ENCODE measurements around the gene LRRC26. TPM values are rescaled to one million over a fixed set of nuclear protein-coding genes. Genes with fewer than 3 reads are reported as not detected.

Gene LRRC26, protein sequence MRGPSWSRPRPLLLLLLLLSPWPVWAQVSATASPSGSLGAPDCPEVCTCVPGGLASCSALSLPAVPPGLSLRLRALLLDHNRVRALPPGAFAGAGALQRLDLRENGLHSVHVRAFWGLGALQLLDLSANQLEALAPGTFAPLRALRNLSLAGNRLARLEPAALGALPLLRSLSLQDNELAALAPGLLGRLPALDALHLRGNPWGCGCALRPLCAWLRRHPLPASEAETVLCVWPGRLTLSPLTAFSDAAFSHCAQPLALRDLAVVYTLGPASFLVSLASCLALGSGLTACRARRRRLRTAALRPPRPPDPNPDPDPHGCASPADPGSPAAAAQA
- 0.21 TPM for total RNA-seq

DNA sequence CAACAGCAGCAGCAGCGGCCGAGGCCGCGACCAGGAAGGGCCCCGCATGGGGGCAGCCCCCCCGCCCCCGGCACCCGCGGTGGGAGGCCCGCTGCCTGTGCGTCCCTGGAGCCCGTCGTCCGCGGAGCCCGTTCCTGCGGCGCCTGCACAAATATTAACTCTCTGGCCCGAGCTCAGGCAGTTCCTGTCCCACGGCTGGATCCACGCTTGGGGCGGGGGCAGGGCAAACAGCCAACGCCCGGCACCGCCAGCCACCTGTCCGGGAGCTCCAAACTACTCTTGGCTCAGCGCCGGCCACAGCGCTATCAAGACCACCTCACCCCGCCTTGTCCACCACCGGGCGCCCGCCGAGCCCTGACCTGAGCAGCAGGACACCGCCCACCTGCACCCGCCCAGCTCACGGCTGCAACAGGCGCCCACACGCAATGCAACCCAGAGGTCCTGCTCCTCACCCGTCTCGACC, at the start of gene LRRC26:
Gene LRRC26 (minus strand): TSS at position 156 of the 463 bp plus-strand sequence. CDS start 108 bp downstream, at position 48.
- Histone ChIP-seq H3K9me3 (ENCODE audit: low read depth, low read length) (no peaks in the 10 kb centered on the region), H3K4me1 (ENCODE audit: insufficient read depth, low read length) (peaks cover 7% of the 10 kb centered on the region), H3K27me3 (ENCODE audit: insufficient read depth, low read length) (peaks cover 26% of the 10 kb centered on the region), H3K4me3 (ENCODE audit: low read length) (no peak within 1 kb of the TSS)

DNA sequence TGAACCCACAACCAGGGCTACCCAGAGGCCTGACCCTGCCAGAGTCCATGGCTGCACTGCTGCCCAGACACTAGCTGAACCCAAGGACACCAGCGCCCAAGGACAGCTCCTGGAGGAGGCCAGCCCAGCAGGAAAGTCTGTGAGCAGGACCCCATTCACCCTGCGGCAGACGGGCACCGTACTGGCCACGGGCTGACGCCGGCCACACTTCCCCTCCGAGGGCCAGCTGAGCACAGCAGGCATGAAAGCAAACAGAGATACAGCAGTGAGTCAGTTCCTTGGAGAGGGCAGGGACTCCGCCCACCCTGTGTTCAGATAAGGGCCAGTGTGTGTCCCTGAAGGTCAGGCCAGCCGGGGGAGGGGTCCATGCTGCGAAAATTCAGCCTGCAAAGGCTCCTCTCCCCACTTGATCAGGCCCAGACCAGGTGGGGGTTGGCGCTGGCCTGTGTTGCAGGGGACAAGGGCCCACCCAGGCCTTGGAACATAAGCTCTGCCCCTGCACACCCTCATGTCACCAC, 49.0 kb upstream of the LRRC26 start:
- H3K4me3 ChIP-seq (ENCODE audit: low read length): no peak overlapping the region
- H3K4me1 ChIP-seq (ENCODE audit: insufficient read depth, low read length): peaks cover 10% of the 10 kb centered on the region
- no peaks in the 10 kb centered on the region for H3K27me3 ChIP-seq (ENCODE audit: insufficient read depth, low read length)
- no peaks in the 10 kb centered on the region for H3K9me3 ChIP-seq (ENCODE audit: low read depth, low read length)

DNA sequence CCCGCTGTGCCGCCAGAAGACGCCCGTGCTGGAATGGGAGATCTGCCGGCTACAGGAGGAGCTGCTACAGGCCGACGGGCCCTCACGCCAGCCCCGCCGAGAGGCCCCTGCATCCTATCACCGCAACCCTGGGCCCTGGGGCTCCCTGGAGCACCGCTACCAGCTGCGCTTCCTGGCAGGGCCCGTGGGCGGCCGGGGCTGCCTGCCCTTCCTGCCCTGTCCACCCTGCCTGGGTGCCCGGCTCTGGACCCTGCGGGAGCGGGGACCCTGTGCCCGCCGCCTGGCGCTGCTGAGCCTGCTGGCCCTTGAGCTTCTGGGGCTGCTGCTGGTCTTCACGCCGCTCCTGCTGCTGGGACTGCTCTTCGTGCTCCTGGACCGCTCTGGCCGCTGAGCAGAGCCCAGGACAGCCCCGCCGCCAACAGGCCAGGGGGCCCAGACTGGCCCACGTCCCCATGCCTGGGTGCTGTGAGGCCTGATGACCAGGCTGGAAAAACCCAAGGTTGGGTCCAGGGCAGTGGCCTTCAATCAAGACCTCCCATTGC, 48.4 kb upstream of the LRRC26 start:
- H3K27me3 ChIP-seq (ENCODE audit: insufficient read depth, low read length): no peaks in the 10 kb centered on the region
- no peak overlapping the region for H3K4me3 ChIP-seq (ENCODE audit: low read length)
- no peaks in the 10 kb centered on the region for H3K9me3 ChIP-seq (ENCODE audit: low read depth, low read length)

DNA sequence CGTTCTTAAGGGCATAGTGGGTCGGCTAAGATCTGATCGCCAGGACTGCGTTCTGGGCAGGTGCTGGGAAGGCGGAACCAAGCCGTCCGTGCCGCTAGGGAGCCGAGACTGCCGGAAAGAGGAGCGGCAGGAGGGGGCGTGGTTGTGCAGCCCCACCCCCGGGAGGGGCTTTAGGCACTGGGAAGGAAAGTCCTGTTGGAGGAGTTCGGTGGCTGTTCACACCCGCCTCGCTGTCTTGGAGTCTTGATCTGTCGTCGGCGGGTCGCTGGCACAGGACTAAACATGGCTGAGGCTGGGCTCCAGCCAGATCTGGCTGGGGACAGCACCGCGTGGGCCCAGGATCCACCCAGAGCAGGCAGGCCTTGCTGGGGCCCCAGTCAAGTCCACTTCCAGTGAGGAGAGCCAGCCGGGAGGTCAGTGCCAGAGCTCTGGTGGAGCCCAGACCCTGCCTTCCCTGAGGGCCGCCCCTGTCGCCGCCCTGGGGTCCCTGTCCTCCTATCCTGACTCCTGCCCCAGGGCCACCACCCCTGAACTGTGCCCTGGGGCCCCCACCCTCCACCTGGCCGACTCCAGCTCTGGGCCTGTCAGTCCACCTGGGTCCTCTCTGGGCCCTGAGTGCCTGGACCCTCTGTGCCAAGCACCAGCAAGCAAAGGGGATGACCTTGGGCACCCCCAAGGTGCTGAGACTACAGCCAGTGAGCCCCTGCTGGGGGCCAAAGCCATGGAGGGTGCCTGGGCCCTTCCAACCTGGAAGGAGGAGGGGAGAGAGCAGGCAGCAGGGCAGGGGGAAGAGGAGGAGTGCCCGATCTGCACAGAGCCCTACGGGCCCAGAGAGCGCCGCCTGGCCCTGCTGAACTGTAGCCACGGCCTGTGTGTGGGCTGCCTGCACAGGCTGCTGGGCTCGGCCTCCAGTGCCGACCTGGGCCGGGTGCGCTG, 47.7 kb upstream of the LRRC26 start:
- Histone ChIP-seq H3K9me3 (ENCODE audit: low read depth, low read length) (no peaks in the 10 kb centered on the region), H3K27me3 (ENCODE audit: insufficient read depth, low read length) (no peaks in the 10 kb centered on the region), H3K4me3 (ENCODE audit: low read length) (no peak overlapping the region), H3K4me1 (ENCODE audit: insufficient read depth, low read length) (peaks cover 3% of the 10 kb centered on the region)

More for the DNA sequence above, 48.4 kb upstream of the LRRC26 start:
- peaks cover 9% of the 10 kb centered on the region for H3K4me1 ChIP-seq (ENCODE audit: insufficient read depth, low read length)

DNA sequence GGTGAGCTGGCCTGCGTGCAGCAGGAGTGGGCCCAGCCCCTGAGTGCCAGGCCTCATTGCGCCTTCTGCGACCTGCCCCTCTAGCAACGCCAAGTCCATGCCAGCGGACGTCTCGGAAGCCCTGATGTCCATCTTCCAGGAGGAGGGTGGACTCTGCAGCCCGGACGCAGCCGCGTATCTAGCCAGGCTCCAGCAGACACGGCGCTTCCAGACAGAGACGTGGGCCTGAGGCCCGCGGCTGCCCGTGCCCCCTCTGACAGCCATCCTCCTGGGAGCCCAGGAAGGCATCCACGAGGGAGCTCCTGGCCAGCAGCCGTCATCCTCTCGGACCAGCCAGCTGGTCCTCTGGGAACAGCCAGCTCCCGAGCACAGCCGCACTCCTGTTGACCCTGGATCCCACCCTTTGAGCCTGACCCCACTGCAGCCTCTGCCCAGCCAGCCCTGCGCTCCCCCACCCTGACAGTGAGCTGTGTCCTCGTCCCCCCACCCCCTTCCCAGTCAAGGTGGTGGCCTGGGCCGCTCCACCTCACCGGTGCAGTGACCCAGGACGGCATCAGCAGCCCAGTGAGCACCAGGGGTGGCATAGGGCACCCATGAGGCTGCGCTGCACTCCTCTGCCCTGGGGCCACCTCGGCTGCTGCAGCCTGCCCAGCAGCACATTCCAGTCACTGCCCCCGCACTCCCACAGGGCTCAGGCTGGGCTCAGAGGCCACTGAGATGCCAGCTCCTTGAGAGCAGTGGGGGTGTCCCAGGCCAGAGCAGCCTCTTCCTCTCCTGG, 46.5 kb upstream of the LRRC26 start:
- Histone ChIP-seq H3K4me1 (ENCODE audit: insufficient read depth, low read length) (no peaks in the 10 kb centered on the region), H3K9me3 (ENCODE audit: low read depth, low read length) (no peaks in the 10 kb centered on the region), H3K27me3 (ENCODE audit: insufficient read depth, low read length) (no peaks in the 10 kb centered on the region), H3K4me3 (ENCODE audit: low read length) (no peak overlapping the region)

DNA sequence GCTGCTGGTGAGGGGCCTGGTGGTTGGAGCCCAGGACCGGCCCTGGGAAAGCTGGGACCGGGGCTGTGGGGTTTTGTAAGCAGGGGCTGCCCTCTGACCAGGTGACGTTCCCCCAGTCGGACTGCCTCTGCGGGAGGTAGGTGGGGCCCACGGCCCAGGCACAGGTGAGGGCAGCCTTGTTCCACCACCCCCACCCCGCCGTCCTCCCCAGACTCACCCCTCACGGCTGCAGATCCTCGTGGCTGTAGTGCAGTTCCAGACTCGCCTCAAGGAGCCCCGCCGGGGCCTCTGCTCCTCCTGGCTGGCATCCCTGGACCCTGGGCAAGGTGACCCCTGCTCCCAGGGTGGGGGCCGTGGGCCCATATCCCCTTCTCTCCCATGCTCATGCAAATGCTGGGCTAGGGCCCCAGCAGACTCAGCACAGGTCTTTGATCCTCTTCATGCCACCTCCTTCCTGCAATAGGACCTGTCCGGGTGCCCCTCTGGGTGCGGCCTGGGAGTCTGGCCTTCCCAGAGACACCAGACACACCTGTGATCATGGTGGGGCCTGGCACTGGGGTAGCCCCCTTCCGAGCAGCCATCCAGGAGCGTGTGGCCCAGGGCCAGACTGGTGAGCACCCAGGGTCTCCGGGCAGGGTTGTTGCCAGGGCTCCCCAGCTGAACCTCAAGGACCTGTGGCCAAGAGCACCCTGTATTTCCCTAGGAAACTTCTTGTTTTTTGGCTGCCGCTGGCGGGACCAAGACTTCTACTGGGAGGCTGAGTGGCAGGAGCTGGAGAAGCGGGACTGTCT, 45.5 kb upstream of the LRRC26 start:
- H3K4me3 ChIP-seq (ENCODE audit: low read length): no peak overlapping the region
- H3K27me3 ChIP-seq (ENCODE audit: insufficient read depth, low read length): no peaks in the 10 kb centered on the region
- H3K4me1 ChIP-seq (ENCODE audit: insufficient read depth, low read length): no peaks in the 10 kb centered on the region
- H3K9me3 ChIP-seq (ENCODE audit: low read depth, low read length): no peaks in the 10 kb centered on the region

DNA sequence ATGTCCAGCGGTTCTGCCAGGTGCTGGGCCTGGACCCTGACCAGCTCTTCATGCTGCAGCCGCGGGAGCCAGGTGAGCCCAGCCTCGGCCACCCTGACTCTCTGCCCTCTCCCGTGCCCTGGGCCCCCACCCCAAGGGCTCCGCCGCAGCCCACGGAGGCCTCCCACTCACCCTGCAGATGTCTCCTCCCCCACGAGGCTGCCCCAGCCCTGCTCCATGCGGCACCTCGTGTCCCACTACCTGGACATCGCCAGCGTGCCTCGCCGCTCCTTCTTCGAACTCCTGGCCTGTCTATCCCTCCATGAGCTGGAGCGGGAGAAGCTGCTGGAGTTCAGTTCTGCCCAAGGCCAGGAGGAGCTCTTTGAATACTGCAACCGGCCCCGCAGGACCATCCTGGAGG, 44.8 kb upstream of the LRRC26 start:
- Histone ChIP-seq H3K9me3 (ENCODE audit: low read depth, low read length) (no peaks in the 10 kb centered on the region), H3K27me3 (ENCODE audit: insufficient read depth, low read length) (no peaks in the 10 kb centered on the region), H3K4me3 (ENCODE audit: low read length) (no peak overlapping the region), H3K4me1 (ENCODE audit: insufficient read depth, low read length) (no peaks in the 10 kb centered on the region)

DNA sequence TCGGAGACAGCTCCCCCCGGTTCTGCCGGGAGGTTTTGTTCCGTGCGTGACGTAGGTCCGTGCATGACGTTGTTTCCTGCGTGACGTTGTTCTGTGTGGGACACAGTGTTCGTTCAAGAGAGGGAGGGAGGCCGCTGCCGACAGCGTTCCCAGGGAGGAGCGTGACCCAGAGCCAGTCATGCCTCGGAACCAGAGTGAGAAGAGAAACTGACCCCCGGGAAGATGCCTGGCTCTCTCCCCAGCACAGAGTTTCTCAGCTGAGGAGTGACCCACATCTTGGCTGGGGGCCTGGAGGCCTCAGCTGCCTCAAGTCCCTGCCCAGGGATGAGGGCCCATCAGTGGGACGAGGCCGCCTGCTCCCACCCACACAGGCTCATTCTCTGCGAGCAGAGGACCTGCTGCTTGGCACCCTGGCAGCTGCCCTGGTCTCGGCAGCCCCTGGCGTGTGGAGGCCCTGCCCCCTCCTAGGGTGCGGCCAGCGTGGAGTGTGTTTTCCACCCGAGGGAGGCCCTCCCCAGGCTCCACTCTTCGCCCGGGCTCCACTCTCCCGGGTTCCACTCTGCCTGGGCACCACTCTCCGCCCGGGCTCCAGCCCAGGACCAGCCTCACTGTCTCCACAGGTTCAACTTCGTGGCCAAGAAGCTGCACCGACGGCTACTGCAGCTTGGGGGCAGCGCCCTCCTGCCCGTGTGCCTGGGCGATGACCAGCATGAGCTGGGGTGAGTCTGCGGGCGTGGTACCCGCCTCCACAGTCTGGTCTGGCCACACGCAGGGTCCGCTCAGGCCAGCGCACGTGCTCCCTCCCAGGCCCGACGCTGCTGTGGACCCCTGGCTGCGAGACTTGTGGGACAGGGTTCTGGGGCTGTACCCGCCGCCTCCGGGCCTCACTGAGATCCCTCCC, 43.6 kb upstream of the LRRC26 start:
- Histone ChIP-seq H3K9me3 (ENCODE audit: low read depth, low read length) (no peaks in the 10 kb centered on the region), H3K27me3 (ENCODE audit: insufficient read depth, low read length) (no peaks in the 10 kb centered on the region), H3K4me3 (ENCODE audit: low read length) (no peak overlapping the region), H3K4me1 (ENCODE audit: insufficient read depth, low read length) (no peaks in the 10 kb centered on the region)

DNA sequence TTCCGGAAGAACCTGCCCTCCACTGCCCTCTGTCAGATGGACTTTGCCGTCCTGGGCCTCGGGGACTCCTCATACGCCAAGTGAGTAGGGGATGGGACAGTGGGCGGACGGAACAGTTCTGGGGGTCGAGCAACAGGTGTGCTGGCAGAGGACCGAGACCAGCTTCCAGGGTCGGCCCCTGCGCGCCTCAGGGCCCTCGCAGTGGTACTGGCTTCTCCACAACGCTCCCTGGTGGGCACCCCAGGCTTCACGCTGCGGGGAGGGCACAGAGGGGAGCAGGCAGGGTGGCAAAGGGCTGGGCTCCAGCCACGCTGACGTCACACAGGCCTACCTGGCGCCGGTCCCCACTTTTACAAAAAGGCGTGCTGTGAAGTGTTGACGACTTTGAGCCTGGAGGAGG, 42.7 kb upstream of the LRRC26 start:
- Histone ChIP-seq H3K9me3 (ENCODE audit: low read depth, low read length) (no peaks in the 10 kb centered on the region), H3K4me1 (ENCODE audit: insufficient read depth, low read length) (no peaks in the 10 kb centered on the region), H3K4me3 (ENCODE audit: low read length) (no peak overlapping the region)

DNA sequence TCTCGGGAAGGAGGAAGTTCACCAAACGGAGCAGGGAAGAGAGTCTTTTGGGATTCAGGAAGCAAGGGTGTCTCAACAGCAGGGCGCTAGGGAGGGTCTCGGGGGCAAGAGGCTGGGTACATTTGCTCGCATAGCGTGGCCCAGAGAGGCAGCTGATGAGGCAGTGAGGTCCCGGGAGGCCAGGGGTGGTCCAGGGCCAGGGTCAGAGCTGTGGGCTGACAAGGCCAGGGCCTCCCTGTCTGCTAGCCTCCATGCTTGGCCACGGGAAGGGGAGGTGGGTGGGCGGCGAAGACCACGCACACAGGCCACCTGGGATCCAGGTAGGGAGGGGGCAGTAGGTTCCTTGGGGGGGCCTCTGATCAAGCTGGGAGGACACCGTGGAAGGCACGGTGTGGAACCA, 41.7 kb upstream of the LRRC26 start:
- no peaks in the 10 kb centered on the region for H3K27me3 ChIP-seq (ENCODE audit: insufficient read depth, low read length)
- H3K4me1 ChIP-seq (ENCODE audit: insufficient read depth, low read length): peaks cover 5% of the 10 kb centered on the region
- H3K9me3 ChIP-seq (ENCODE audit: low read depth, low read length): no peaks in the 10 kb centered on the region
- no peak overlapping the region for H3K4me3 ChIP-seq (ENCODE audit: low read length)

More for the DNA sequence above, 42.7 kb upstream of the LRRC26 start:
- no peaks in the 10 kb centered on the region for H3K27me3 ChIP-seq (ENCODE audit: insufficient read depth, low read length)

DNA sequence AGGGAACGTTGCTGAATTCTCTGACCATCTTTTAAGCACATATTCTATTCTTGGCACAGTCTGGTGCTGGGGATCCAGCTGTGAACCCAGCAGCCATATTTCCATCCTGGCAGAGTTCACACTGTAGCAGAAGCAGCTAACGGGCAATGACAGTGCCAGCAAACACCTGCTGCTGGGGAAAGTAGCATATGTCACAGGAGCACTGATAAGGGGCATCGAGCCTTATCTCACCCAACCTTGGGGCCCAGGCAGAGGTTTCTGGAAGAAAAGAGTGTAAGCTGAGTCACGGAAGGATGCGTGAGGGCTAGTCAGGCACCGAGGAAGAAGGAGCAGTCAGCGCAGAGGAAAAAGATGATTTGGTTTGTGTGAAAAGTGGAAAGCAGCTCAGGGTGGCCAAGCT, 36.8 kb upstream of the LRRC26 start:
- Histone ChIP-seq H3K27me3 (ENCODE audit: insufficient read depth, low read length) (no peaks in the 10 kb centered on the region), H3K4me3 (ENCODE audit: low read length) (no peak overlapping the region), H3K9me3 (ENCODE audit: low read depth, low read length) (no peaks in the 10 kb centered on the region)

DNA sequence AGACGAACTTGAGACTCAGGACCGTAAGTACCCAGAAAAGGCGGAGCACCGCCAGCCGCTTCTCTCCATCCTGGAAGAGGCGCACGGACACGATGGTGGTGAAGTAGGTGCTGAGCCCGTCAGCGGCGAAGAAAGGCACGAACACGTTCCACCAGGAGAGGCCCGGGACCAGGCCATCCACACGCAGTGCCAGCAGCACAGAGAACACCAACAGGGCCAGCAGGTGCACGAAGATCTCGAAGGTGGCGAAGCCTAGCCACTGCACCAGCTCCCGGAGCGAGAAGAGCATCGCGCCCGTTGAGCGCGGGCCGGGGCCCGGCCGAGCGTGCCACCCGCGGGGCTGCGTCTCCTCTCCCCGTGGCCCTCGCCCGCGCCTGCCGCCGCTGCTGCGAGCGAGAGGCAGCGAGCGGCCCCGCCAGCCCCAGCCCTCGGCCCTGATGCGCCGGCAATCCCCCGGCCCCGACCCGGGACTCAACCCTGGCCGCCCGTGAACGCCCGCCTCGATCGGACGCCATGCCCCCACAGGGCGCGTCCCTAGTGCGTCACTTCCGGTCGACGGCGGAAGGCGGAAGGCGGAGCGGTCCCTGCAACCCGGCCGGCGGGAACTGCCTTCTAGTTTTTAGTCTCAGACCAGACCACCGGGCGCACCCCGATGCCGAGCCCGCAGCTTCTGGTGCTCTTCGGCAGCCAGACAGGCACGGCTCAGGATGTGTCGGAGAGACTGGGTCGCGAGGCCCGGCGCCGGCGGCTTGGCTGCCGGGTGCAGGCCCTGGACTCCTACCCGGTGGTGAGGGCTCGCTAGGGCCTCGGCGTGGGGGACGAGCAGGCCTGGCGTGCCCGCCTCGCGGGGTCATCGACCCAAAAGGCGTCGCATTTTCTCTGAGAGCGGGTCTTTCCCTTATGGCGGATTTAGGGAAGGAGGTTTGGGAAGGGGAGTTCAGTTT, 35.5 kb upstream of the LRRC26 start, which contains the start of the genes NDOR1 and TMEM203:
Gene NDOR1 (plus strand): TSS at position 575 of the 944 bp plus-strand sequence. CDS start 78 bp downstream, at position 653.
Gene TMEM203 (minus strand): TSS at position 523 of the 944 bp plus-strand sequence. CDS start 234 bp downstream, at position 289.
- peak within 1 kb of the TSS; percentile 94 for H3K4me3 ChIP-seq (ENCODE audit: low read length)
- H3K4me1 ChIP-seq (ENCODE audit: insufficient read depth, low read length): peaks cover 44% of the 10 kb centered on the region
- no peaks in the 10 kb centered on the region for H3K9me3 ChIP-seq (ENCODE audit: low read depth, low read length)
- no peaks in the 10 kb centered on the region for H3K27me3 ChIP-seq (ENCODE audit: insufficient read depth, low read length)

More for the DNA sequence above, 36.8 kb upstream of the LRRC26 start:
- H3K4me1 ChIP-seq (ENCODE audit: insufficient read depth, low read length): peaks cover 38% of the 10 kb centered on the region

Data from mononuclear cell (primary cell).